IMR-90 (cell line): Measurements from ENCODE around the gene TGFBRAP1. TPM values are rescaled to one million over a fixed set of nuclear protein-coding genes. Genes with fewer than 3 reads are reported as not detected.
A peak's percentile ranks its signal among the peaks of the same experiment; 100 is the strongest.

ENCODE experiments used
- ATAC-seq: fragments of 200-7000 bp; cut with Tn5 transposase; 2 replicates; pipeline ENCODE4 v1.9.1; 2020; ENCODE audit warnings: low read depth, mild to moderate bottlenecking, moderate library complexity
- BruUV-seq: library from RNA; stranded (reverse); fragments of 400-500 nt; replicated peaks from 2 replicates; lab custom pipeline; 2021; lab: Mats Ljungman, UMichigan
- CTCF ChIA-PET: fragments of 300-600 bp; formaldehyde crosslinking; extraction: SDS; loops from one replicate; lab custom pipeline; 2021; ENCODE audit warnings: antibody characterized with exemption; lab: Yijun Ruan, JAX
- POLR2A ChIA-PET: fragments of 300-600 bp; sonication (Branson Sonifier 250); formaldehyde crosslinking; loops from one replicate; lab custom pipeline; 2022; ENCODE audit warnings: antibody characterized with exemption; ENCODE audit not compliant: unreplicated experiment; lab: Charles Lee
- DNase-seq: peaks from one replicate; pipeline ENCODE4 v3.0.0; 2013
- H2AFZ ChIP-seq: replicated peaks from 2 replicates; pipeline ENCODE3; 2013; ENCODE audit warnings: low read length, mild to moderate bottlenecking; ENCODE audit not compliant: poor library complexity
- H2AK5ac ChIP-seq: 2 replicates; pipeline ENCODE4 v1.6.1; 2013; ENCODE audit warnings: low read depth, low read length, inconsistent platforms
- H2AK9ac ChIP-seq: replicated peaks from 2 replicates; pipeline ENCODE3; 2013; ENCODE audit warnings: mild to moderate bottlenecking, low read depth, low read length, moderate library complexity; ENCODE audit not compliant: poor library complexity
- H2BK120ac ChIP-seq: 2 replicates; pipeline ENCODE4 v1.6.1; 2013; ENCODE audit warnings: low read depth, low read length, inconsistent platforms
- H2BK15ac ChIP-seq: 3 replicates; pipeline ENCODE4 v1.6.1; 2013; ENCODE audit warnings: low read depth, low read length, inconsistent platforms
- H2BK20ac ChIP-seq: 2 replicates; pipeline ENCODE4 v1.6.1; 2013; ENCODE audit warnings: low read depth, mild to moderate bottlenecking, inconsistent platforms, low read length, moderate library complexity
- H2BK5ac ChIP-seq: 2 replicates; pipeline ENCODE4 v1.6.1; 2013; ENCODE audit warnings: mild to moderate bottlenecking, low read depth, low read length, inconsistent platforms; ENCODE audit not compliant: poor library complexity, severe bottlenecking
- H3K14ac ChIP-seq: replicated peaks from 2 replicates; pipeline ENCODE4 v1.6.1; 2013; ENCODE audit warnings: low read depth, low read length, inconsistent platforms
- H3K18ac ChIP-seq: 2 replicates; pipeline ENCODE4 v1.6.1; 2013; ENCODE audit warnings: low read depth, low read length, control low read depth
- H3K23ac ChIP-seq: 2 replicates; pipeline ENCODE4 v1.6.1; 2013; ENCODE audit warnings: low read depth, low read length, inconsistent platforms
- H3K27ac ChIP-seq: 2 replicates; pipeline ENCODE4 v1.5.1; 2013; ENCODE audit warnings: mild to moderate bottlenecking, control low read depth, low read length; ENCODE audit not compliant: insufficient read depth
- H3K27me3 ChIP-seq: 2 replicates; pipeline ENCODE4 v1.6.1; 2013; ENCODE audit warnings: low read length; ENCODE audit not compliant: control insufficient read depth, insufficient read depth
- H3K36me3 ChIP-seq: 2 replicates; pipeline ENCODE4 v1.6.1; 2013; ENCODE audit warnings: low read length, mixed read lengths; ENCODE audit not compliant: control insufficient read depth, insufficient read depth
- H3K4ac ChIP-seq: 2 replicates; pipeline ENCODE4 v1.6.1; 2013; ENCODE audit warnings: low read depth, low read length, inconsistent platforms
- H3K4me1 ChIP-seq: 2 replicates; pipeline ENCODE4 v1.6.1; 2013; ENCODE audit warnings: low read length, mixed read lengths; ENCODE audit not compliant: control insufficient read depth, insufficient read depth
- H3K4me2 ChIP-seq: 2 replicates; pipeline ENCODE4 v1.6.1; 2013; ENCODE audit warnings: low read depth, mild to moderate bottlenecking, control low read depth, low read length, moderate library complexity
- H3K4me3 ChIP-seq: 2 replicates; pipeline ENCODE4 v1.5.1; 2013; ENCODE audit warnings: low read depth, mild to moderate bottlenecking, control low read depth, low read length, moderate library complexity; ENCODE audit not compliant: insufficient read depth
- H3K56ac ChIP-seq: 2 replicates; pipeline ENCODE4 v1.6.1; 2013; ENCODE audit warnings: low read length, inconsistent platforms; ENCODE audit not compliant: insufficient read depth; ENCODE audit errors: extremely low read depth
- H3K79me1 ChIP-seq, 2 experiments: 2 replicates each; pipeline ENCODE4 v1.6.1; 2013; ENCODE audit warnings: low read length in 2 of 2, inconsistent platforms in 1 of 2, low read depth in 1 of 2
- H3K9ac ChIP-seq: 2 replicates; pipeline ENCODE4 v1.6.1; 2013; ENCODE audit warnings: low read depth, low read length, control low read depth
- H3K9me1 ChIP-seq: 2 replicates; pipeline ENCODE4 v1.6.1; 2013; ENCODE audit warnings: low read length, inconsistent platforms; ENCODE audit not compliant: insufficient read depth
- H3K9me3 ChIP-seq: 2 replicates; pipeline ENCODE4 v1.6.1; 2013; ENCODE audit warnings: low read length; ENCODE audit not compliant: control insufficient read depth, insufficient read depth
- H4K20me1 ChIP-seq: 2 replicates; pipeline ENCODE4 v1.6.1; 2013; ENCODE audit warnings: low read length, inconsistent platforms; ENCODE audit not compliant: insufficient read depth
- H4K5ac ChIP-seq: 2 replicates; pipeline ENCODE4 v1.6.1; 2013; ENCODE audit warnings: mild to moderate bottlenecking, low read depth, low read length, control low read depth
- H4K8ac ChIP-seq, 2 experiments: 2 replicates each; pipeline ENCODE4 v1.6.1; 2013; ENCODE audit warnings: low read depth in 2 of 2, low read length in 2 of 2, control low read depth in 1 of 2, inconsistent platforms in 1 of 2
- H4K91ac ChIP-seq: 2 replicates; pipeline ENCODE4 v1.6.1; 2013; ENCODE audit warnings: low read depth, low read length, inconsistent platforms; ENCODE audit not compliant: insufficient read depth
- RCOR1 ChIP-seq: IDR thresholded peaks from 2 replicates; pipeline ENCODE4 v1.6.1; 2012; ENCODE audit warnings: mild to moderate bottlenecking, low read length, improper control_type of control experiment; ENCODE audit not compliant: insufficient replicate concordance
- WGBS, 2 experiments: methylation state at CpG; one replicate each; pipeline versions ENCODE4 v1.1.5 to v1.1.7; 2013; ENCODE audit warnings: missing lambda C conversion rate in 2 of 2; ENCODE audit not compliant: insufficient read length in 1 of 2; ENCODE audit errors: extremely low coverage in 2 of 2; 5-methylcytosine and 5-hydroxymethylcytosine counted together
- dilution Hi-C: fragments of 300-500 bp; cut with HindIII; formaldehyde crosslinking; loops from one replicate; pipeline ENCODE4 v1.14.3; 2018; ENCODE audit warnings: low sequenced_read_pairs; ENCODE audit not compliant: unreplicated experiment
- in situ Hi-C: fragments of 300-500 bp; cut with MboI; formaldehyde crosslinking; loops from 3 replicates; pipeline ENCODE4 v1.14.3; 2019; ENCODE audit warnings: low sequenced_read_pairs, inconsistent platforms, mixed read lengths
- intact Hi-C: fragments of 100-400 bp; cut with micrococcal nuclease; formaldehyde crosslinking; loops from 2 replicates; pipeline ENCODE4 v1.10.0; 2022
- polyA plus RNA-seq, 3 experiments: library from polyadenylated mRNA; depleted of rRNA; stranded (reverse); fragments of >200 nt; gene quantifications; 2 replicates each; pipeline ENCODE4 v1.2.3, GENCODE V29; 2012; ENCODE audit warnings: low replicate concordance in 1 of 3
- total RNA-seq: library from RNA; depleted of rRNA; stranded (reverse); fragments of >200 nt; gene quantifications from 2 replicates; pipeline ENCODE4 v1.2.3, GENCODE V29; 2012
- TF ChIP-seq, protein P1 (sequence below): fragments of 150-350 bp; IDR thresholded peaks from 2 replicates; pipeline ENCODE4 v1.6.1; 2017; ENCODE audit warnings: mild to moderate bottlenecking, antibody characterized with exemption, low read length, low read depth

Gene TGFBRAP1
- total and polyA plus RNA-seq, 2 of the 4 experiments (the other 2 are of a cell fraction), result 7.2 to 10.4 TPM

DNA sequence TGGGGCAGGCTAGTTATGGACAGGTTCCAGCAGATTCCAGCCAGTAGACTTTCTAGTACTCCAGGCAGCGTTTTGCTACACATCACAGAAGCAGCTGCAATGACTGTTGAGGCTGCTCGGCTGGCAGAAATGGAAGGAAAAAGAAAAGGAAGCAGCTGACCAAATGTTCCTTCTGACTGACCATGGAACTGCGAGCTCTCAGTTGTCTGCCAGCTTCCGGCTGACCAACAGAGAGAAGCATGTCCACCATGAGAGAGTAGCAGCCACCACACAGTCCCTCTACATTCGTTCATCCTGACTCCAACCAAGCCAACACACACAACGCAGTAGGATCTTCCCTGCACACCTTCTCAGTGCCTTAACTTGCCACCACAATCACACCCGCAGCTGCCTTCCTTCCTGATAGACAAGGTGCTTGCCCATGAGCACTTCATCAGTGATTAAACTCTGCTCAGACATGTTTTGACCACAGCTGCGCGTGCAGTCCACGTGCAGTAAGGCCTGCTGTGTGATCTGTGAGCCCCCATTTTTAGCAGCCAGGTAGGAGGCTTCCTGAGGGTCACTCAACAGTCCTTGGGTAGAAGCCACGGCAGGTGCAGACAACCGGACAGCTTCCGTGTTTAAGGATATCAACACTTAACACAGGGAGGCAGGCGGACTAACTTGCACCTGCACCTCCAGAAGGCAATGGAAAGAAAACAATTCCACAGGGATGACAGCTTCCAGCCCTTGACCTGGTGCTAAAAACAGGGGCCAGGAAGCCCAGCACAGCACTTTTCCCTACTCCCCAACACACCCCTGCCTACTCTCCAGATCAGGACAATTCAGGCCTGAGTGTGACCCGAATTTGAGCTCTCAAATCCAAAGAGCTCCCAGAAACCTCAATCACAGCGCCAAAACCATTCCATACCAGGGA lies 996 bp downstream of the TGFBRAP1 start:
- BruUV-seq, result no TSS peak

More for the DNA sequence above, 996 bp downstream of the TGFBRAP1 start:
- H3K14ac ChIP-seq, result peak overlapping the region; percentile 83
- 80% methylated on average over 12 of the region's 16 CpGs; no CpG with 5 or more reads in 1 of the 2 experiments for WGBS, 2 experiments
- H3K79me1 ChIP-seq, result peaks cover 44 to 54% of the 10 kb centered on the region in 2 experiments
- peaks cover 21% of the 10 kb centered on the region for H3K9me1 ChIP-seq
- H3K4me1 ChIP-seq, result peaks cover 21% of the 10 kb centered on the region
- H2AFZ ChIP-seq, result peak overlapping the region; percentile 90
- peak overlapping the region; percentile 26; the same call in 1 of the 3 replicates for H2BK15ac ChIP-seq
- peak overlapping the region; percentile 100 for H3K4me2 ChIP-seq
- intact Hi-C loops, result no loop called here
- ChIA-PET CTCF (no interaction called here), POLR2A (no interaction called here)
- peak overlapping the region; percentile 12 for H2BK5ac ChIP-seq
- no peaks in the 10 kb centered on the region for H3K27me3 ChIP-seq
- TF ChIP-seq RCOR1, result no peak
- TF ChIP-seq, protein P1, sequence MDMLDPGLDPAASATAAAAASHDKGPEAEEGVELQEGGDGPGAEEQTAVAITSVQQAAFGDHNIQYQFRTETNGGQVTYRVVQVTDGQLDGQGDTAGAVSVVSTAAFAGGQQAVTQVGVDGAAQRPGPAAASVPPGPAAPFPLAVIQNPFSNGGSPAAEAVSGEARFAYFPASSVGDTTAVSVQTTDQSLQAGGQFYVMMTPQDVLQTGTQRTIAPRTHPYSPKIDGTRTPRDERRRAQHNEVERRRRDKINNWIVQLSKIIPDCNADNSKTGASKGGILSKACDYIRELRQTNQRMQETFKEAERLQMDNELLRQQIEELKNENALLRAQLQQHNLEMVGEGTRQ, result no peak
- peak overlapping the region; percentile 75 for H3K4ac ChIP-seq
- H4K91ac ChIP-seq, result peak overlapping the region; percentile 63
- no peak overlapping the region; the same call in 1 of the 2 replicates for H4K5ac ChIP-seq
- peak overlapping the region; percentile 6; the same call in 1 of the 2 replicates for H3K27ac ChIP-seq
- H3K18ac ChIP-seq, result no peak overlapping the region; the same call in 1 of the 2 replicates
- H3K36me3 ChIP-seq, result no peaks in the 10 kb centered on the region
- H3K23ac ChIP-seq, result peak overlapping the region; percentile 95
- H3K9me3 ChIP-seq, result no peaks in the 10 kb centered on the region
- H3K56ac ChIP-seq, result no peak overlapping the region
- peak overlapping the region; percentile 93 for H3K4me3 ChIP-seq
- in situ Hi-C loops, result loop anchor here (25.0 kb wide), 1 partner anchor 459 kb away; no protein-coding TSS in a partner anchor
- H2BK120ac ChIP-seq, result 0 out of 2 replicates have a peak overlapping the region, but pooled peaks have one; percentile 23
- H2AK5ac ChIP-seq, result peak overlapping the region; percentile 91
- peak overlapping the region; percentile 70 to 89; a peak in 2 of 4 replicates for H4K8ac ChIP-seq
- peaks cover 5% of the 10 kb centered on the region; the same call in 1 of the 2 replicates for H4K20me1 ChIP-seq
- no peak overlapping the region for H2BK20ac ChIP-seq
- dilution Hi-C loops, result no loop called here
- peak overlapping the region; percentile 85 for H2AK9ac ChIP-seq
- ATAC-seq (no peak), DNase-seq (peak; percentile 50)
- peak overlapping the region; percentile 78 for H3K9ac ChIP-seq
